Endothelial cell of umbilical vein (primary cell): ENCODE data around the gene CDC42BPB. TPM values are rescaled to one million over a fixed set of nuclear protein-coding genes. Genes with fewer than 3 reads are reported as not detected.

Experiments
- BruUV-seq: library from RNA; stranded (reverse); fragments of 400-500 nt; replicated peaks from 2 replicates; lab custom pipeline; 2021; lab: Mats Ljungman, UMichigan
- CTCF ChIA-PET: fragments of 300-600, 350-600 bp; sonication (Branson Sonifier 250); formaldehyde crosslinking; loops from one replicate; lab custom pipeline; 2021; ENCODE audit warnings: antibody characterized with exemption, inconsistent platforms; lab: Charles Lee
- POLR2A ChIA-PET: fragments of 300-600, 350-600 bp; sonication (Branson Sonifier 250); formaldehyde crosslinking; loops from one replicate; lab custom pipeline; 2021; ENCODE audit warnings: antibody characterized with exemption, inconsistent platforms; lab: Charles Lee
- DNase-seq: peaks from one replicate; pipeline ENCODE4 v3.0.0-alpha.2; 2011; ENCODE audit warnings: low read depth, low spot score
- FAIRE-seq: peaks from 2 replicates; lab custom pipeline; 2011; peaks lifted over from hg19 to GRCh38; lab: Jason Lieb, UNC
- H2AFZ ChIP-seq: 2 replicates; pipeline ENCODE4 v1.6.0; 2012; ENCODE audit warnings: low read depth, low read length, control low read depth, inconsistent platforms
- H3K27ac ChIP-seq: 2 replicates; pipeline ENCODE4 v1.5.1; 2011; ENCODE audit warnings: low read depth, mild to moderate bottlenecking, control low read depth, low read length, moderate library complexity; ENCODE audit not compliant: insufficient read depth
- H3K27me3 ChIP-seq, 2 experiments: 2 replicates each; pipeline versions ENCODE4 v1.6.0 to v1.6.1; 2011; ENCODE audit warnings: low read length in 2 of 2, mixed read lengths in 1 of 2; ENCODE audit not compliant: control insufficient read depth in 2 of 2, insufficient read depth in 2 of 2
- H3K36me3 ChIP-seq, 2 experiments: 2 replicates in 1 of 2; 3 replicates in 1 of 2; pipeline ENCODE4 v1.5.1; 2011; ENCODE audit warnings: low read length in 2 of 2, mild to moderate bottlenecking in 1 of 2, moderate library complexity in 1 of 2; ENCODE audit not compliant: control insufficient read depth in 2 of 2, insufficient read depth in 2 of 2; ENCODE audit errors: extremely low read depth in 1 of 2
- H3K4me1 ChIP-seq: 3 replicates; pipeline ENCODE4 v1.5.1; 2011; ENCODE audit warnings: mild to moderate bottlenecking, low read length; ENCODE audit not compliant: control insufficient read depth, insufficient read depth; ENCODE audit errors: extremely low read depth
- H3K4me2 ChIP-seq: 2 replicates; pipeline ENCODE4 v1.6.1; 2011; ENCODE audit warnings: low read length, control low read depth, mixed read lengths; ENCODE audit not compliant: insufficient read depth
- H3K4me3 ChIP-seq, 3 experiments: fragments of 200-600 bp in 1 of 3; sonication (generic), shearing (Covaris generic) in 1 of 3; replicated peaks in 1 of 3; 2 replicates each; pipeline ENCODE4 v1.5.1; 2011 to 2016; ENCODE audit warnings: control low read depth in 3 of 3, low read length in 3 of 3, mild to moderate bottlenecking in 2 of 3, inconsistent platforms in 1 of 3, low read depth in 1 of 3, moderate library complexity in 1 of 3; ENCODE audit not compliant: insufficient read depth in 1 of 3
- H3K79me2 ChIP-seq: 2 replicates; pipeline ENCODE4 v1.6.0; 2012; ENCODE audit warnings: low read length, inconsistent platforms; ENCODE audit not compliant: control insufficient read depth, insufficient read depth
- H3K9ac ChIP-seq: replicated peaks from 2 replicates; pipeline ENCODE3; 2011; ENCODE audit warnings: low read length, control low read depth; ENCODE audit not compliant: insufficient read depth; ENCODE audit errors: extremely low read depth
- H3K9me1 ChIP-seq: replicated peaks from 3 replicates; pipeline ENCODE4 v1.6.0; 2011; ENCODE audit warnings: mild to moderate bottlenecking, low read length; ENCODE audit not compliant: control insufficient read depth, insufficient read depth; ENCODE audit errors: extremely low read depth
- H3K9me3 ChIP-seq: replicated peaks from 2 replicates; pipeline ENCODE4 v1.5.1; 2012; ENCODE audit warnings: low read length, inconsistent platforms; ENCODE audit not compliant: control insufficient read depth, insufficient read depth
- H4K20me1 ChIP-seq: replicated peaks from 2 replicates; pipeline ENCODE3; 2011; ENCODE audit warnings: mild to moderate bottlenecking, low read length; ENCODE audit not compliant: control insufficient read depth, insufficient read depth; ENCODE audit errors: extremely low read depth
- CTCF ChIP-seq, 2 donors: IDR thresholded peaks; 1 replicate in 1 of 2; 2 replicates in 1 of 2; pipeline ENCODE4 v1.5.1; 2011; ENCODE audit warnings: low read length in 2 of 2, mild to moderate bottlenecking in 2 of 2, moderate library complexity in 2 of 2, control low read depth in 1 of 2, inconsistent platforms in 1 of 2, low read depth in 1 of 2; ENCODE audit not compliant: insufficient read depth in 1 of 2; ENCODE audit errors: extremely low read depth in 1 of 2
- EZH2 ChIP-seq: IDR thresholded peaks from 2 replicates; pipeline ENCODE4 v1.6.1; 2012; ENCODE audit warnings: borderline replicate concordance, low read depth, mild to moderate bottlenecking, moderate library complexity, low read length, inconsistent platforms; ENCODE audit not compliant: severe bottlenecking
- FOS ChIP-seq: IDR thresholded peaks from 2 replicates; pipeline ENCODE4 v1.6.1; 2011; ENCODE audit warnings: mild to moderate bottlenecking, low read length, moderate library complexity, borderline replicate concordance; ENCODE audit not compliant: insufficient read depth
- JUN ChIP-seq: IDR thresholded peaks from 2 replicates; pipeline ENCODE4 v1.6.1; 2011; ENCODE audit warnings: borderline replicate concordance, low read depth; ENCODE audit not compliant: insufficient read length, insufficient read depth
- MYC ChIP-seq: IDR thresholded peaks from one replicate; pipeline ENCODE4 v1.6.1; 2011; ENCODE audit warnings: mild to moderate bottlenecking, low read depth, low read length
- POLR2A ChIP-seq: IDR thresholded peaks from 2 replicates; pipeline ENCODE4 v1.6.1; 2012; ENCODE audit warnings: low read depth, mild to moderate bottlenecking, control low read depth, low read length
- POLR2AphosphoS5 ChIP-seq: IDR thresholded peaks from 2 replicates; pipeline ENCODE4 v1.6.1; 2012; ENCODE audit warnings: low read depth, mild to moderate bottlenecking, control low read depth, low read length, moderate library complexity; ENCODE audit not compliant: insufficient read depth
- dilution Hi-C: fragments of 300-500 bp; cut with MboI; formaldehyde crosslinking; loops from one replicate; pipeline ENCODE4 v1.15.0; 2019; ENCODE audit warnings: low sequenced_read_pairs; ENCODE audit not compliant: extremely low pct_ligation_motif_present
- intact Hi-C: fragments of 100-400 bp; cut with micrococcal nuclease; formaldehyde crosslinking; loops from one replicate; pipeline ENCODE4 v1.10.0; 2022
- polyA plus RNA-seq, 4 experiments: library from polyadenylated mRNA; depleted of rRNA in 3 of 4; stranded (reverse) in 3 of 4; unstranded in 1 of 4; fragments of >200 nt; gene quantifications; 2 replicates each; pipeline versions ENCODE4 v1.2.1 to v1.2.3, GENCODE V29; 2011 to 2012; ENCODE audit warnings: missing spikeins in 1 of 4
- total RNA-seq: library from RNA; stranded (reverse); gene quantifications from 2 replicates; pipeline ENCODE4 v1.2.3, GENCODE V29; 2021
- TF ChIP-seq, protein P1 (sequence below): IDR thresholded peaks from 2 replicates; pipeline ENCODE4 v1.6.1; 2011; ENCODE audit not compliant: insufficient read depth, insufficient read length

CDC42BPB gene
- total and polyA plus RNA-seq, 2 donors (not counting 3 experiments of a cell fraction or from before 2014, with no cell fraction given) = 82.6 to 131 TPM

GRCh38 chr14:103095210-103095778 is 37.9 kb upstream of the CDC42BPB start:
- FAIRE-seq = no peak
- BruUV-seq = no TSS peak
- H3K79me2 ChIP-seq = no peaks in the 10 kb centered on the region
- intact Hi-C loops = no loop called here
- ChIA-PET CTCF (interaction anchor here (1.2 to 3.9 kb wide), 4 partner anchors 9 to 197 kb away, joined by 3 to 67 read pairs (median 6); no protein-coding TSS in a partner anchor), POLR2A (no interaction called here)
- TF ChIP-seq FOS = no peak
- TF ChIP-seq POLR2AphosphoS5 = no peak
- no peak for TF ChIP-seq CTCF (IDR thresholded peaks at IDR 0.05; ENCODE audit: extremely low read depth in 1 of 2, insufficient read depth in 1 of 2, low read depth in 1 of 2, low read length in 2 of 2)
- no peak for TF ChIP-seq MYC
- TF ChIP-seq POLR2A = no peak
- TF ChIP-seq, protein P1, sequence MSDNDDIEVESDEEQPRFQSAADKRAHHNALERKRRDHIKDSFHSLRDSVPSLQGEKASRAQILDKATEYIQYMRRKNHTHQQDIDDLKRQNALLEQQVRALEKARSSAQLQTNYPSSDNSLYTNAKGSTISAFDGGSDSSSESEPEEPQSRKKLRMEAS = no peak
- no peak for TF ChIP-seq EZH2
- TF ChIP-seq JUN = no peak
- no peak overlapping the region for H3K27ac ChIP-seq
- H3K27me3 ChIP-seq = no peaks in the 10 kb centered on the region
- H3K9me1 ChIP-seq = no peaks in the 10 kb centered on the region
- H3K4me2 ChIP-seq = no peak overlapping the region
- no peak overlapping the region for H2AFZ ChIP-seq
- H3K36me3 ChIP-seq = no peaks in the 10 kb centered on the region
- H3K4me1 ChIP-seq = peaks cover 4% of the 10 kb centered on the region
- H3K9ac ChIP-seq = no peak overlapping the region
- no peak for DNase-seq
- H3K9me3 ChIP-seq = no peaks in the 10 kb centered on the region
- no peak overlapping the region for H3K4me3 ChIP-seq
- dilution Hi-C loops = no loop called here
- H4K20me1 ChIP-seq = no peaks in the 10 kb centered on the region
